B cell (primary cell): Measurements from ENCODE around the gene LDHAL6A. TPM values are rescaled to one million over a fixed set of nuclear protein-coding genes. Genes with fewer than 3 reads are reported as not detected.

Source experiments
- ATAC-seq: fragments of 200-7000 bp; cut with Tn5 transposase; one replicate; pipeline ENCODE4 v1.10.0; 2021; ENCODE audit warnings: low read depth, mild to moderate bottlenecking, moderate number of reproducible peaks, moderate library complexity
- CTCF ChIA-PET: fragments of 350-600 bp; sonication (Branson Sonifier 250); formaldehyde crosslinking; loops from one replicate; lab custom pipeline; 2021; ENCODE audit warnings: antibody characterized with exemption, inconsistent platforms; lab: Charles Lee
- POLR2A ChIA-PET: fragments of 350-600 bp; sonication (Branson Sonifier 250); formaldehyde crosslinking; loops from one replicate; lab custom pipeline; 2021; ENCODE audit warnings: antibody characterized with exemption; lab: Charles Lee
- DNase-seq: peaks from one replicate; pipeline ENCODE4 v3.0.0; 2013
- H2AFZ ChIP-seq: 2 replicates; pipeline ENCODE4 v1.6.1; 2012; ENCODE audit warnings: mild to moderate bottlenecking, low read depth, low read length; ENCODE audit not compliant: insufficient read depth, poor library complexity, severe bottlenecking
- H3K27ac ChIP-seq, 2 donors: 1 replicate in 1 of 2; 2 replicates in 1 of 2; pipeline ENCODE4 v1.5.1; 2012 to 2013; ENCODE audit warnings: low read length in 2 of 2, mild to moderate bottlenecking in 2 of 2, moderate library complexity in 1 of 2
- H3K27me3 ChIP-seq, 4 experiments: fragments of 200-600 bp in 1 of 4; sonication (generic) in 1 of 4; replicated peaks in 1 of 4; 1 replicate in 2 of 4; 2 replicates in 2 of 4; pipeline versions ENCODE4 v1.6.1 to v1.7.0; 2013 to 2016; ENCODE audit warnings: low read length in 3 of 4, mild to moderate bottlenecking in 2 of 4, mixed read lengths in 1 of 4, moderate library complexity in 1 of 4; ENCODE audit not compliant: insufficient read depth in 4 of 4, control insufficient read depth in 3 of 4; ENCODE audit errors: control extremely low read depth in 1 of 4
- H3K36me3 ChIP-seq, 2 experiments: replicated peaks in 1 of 2; 1 replicate in 1 of 2; 2 replicates in 1 of 2; pipeline versions ENCODE4 v1.6.1 to v1.7.1; 2013; ENCODE audit warnings: low read length in 1 of 2; ENCODE audit not compliant: insufficient read depth in 2 of 2, control insufficient read depth in 1 of 2; ENCODE audit errors: control extremely low read depth in 1 of 2, extremely low read depth in 1 of 2
- H3K4me1 ChIP-seq, 2 donors: fragments of 200-600 bp in 1 of 2; sonication (generic) in 1 of 2; 1 replicate in 1 of 2; 2 replicates in 1 of 2; pipeline versions ENCODE4 v1.5.1 to v1.6.1; 2013 to 2017; ENCODE audit warnings: low read length in 2 of 2; ENCODE audit not compliant: control insufficient read depth in 2 of 2, insufficient read depth in 2 of 2
- H3K4me2 ChIP-seq: replicated peaks from 2 replicates; pipeline ENCODE3; 2012; ENCODE audit warnings: mild to moderate bottlenecking, low read depth, low read length; ENCODE audit not compliant: poor library complexity, severe bottlenecking
- H3K4me3 ChIP-seq, 5 experiments: fragments of 200-600 bp in 1 of 5; sonication (generic) in 1 of 5; 1 replicate in 3 of 5; 2 replicates in 2 of 5; pipeline versions ENCODE4 v1.5.1 to v1.7.0; 2011 to 2016; ENCODE audit warnings: low read length in 4 of 5, mild to moderate bottlenecking in 4 of 5, low read depth in 2 of 5, control low read depth in 1 of 5, moderate library complexity in 1 of 5; ENCODE audit not compliant: insufficient read depth in 1 of 5; ENCODE audit errors: control extremely low read depth in 1 of 5, extremely low read depth in 1 of 5
- H3K79me2 ChIP-seq: fragments of 200-600 bp; sonication (generic); one replicate; pipeline ENCODE4 v1.6.0; 2016; ENCODE audit warnings: low read length; ENCODE audit not compliant: control insufficient read depth, insufficient read depth
- H3K9ac ChIP-seq: fragments of 200-600 bp; sonication (generic); 2 replicates; pipeline ENCODE4 v1.6.1; 2017; ENCODE audit warnings: mild to moderate bottlenecking, low read length, moderate library complexity
- H3K9me3 ChIP-seq, 3 donors: one replicate each; pipeline versions ENCODE4 v1.6.1 to v1.7.1; 2013; ENCODE audit warnings: low read length in 2 of 3; ENCODE audit not compliant: control insufficient read depth in 2 of 3, insufficient read depth in 1 of 3; ENCODE audit errors: control extremely low read depth in 1 of 3
- H4K20me1 ChIP-seq: 2 replicates; pipeline ENCODE4 v1.6.0; 2012; ENCODE audit warnings: mild to moderate bottlenecking, low read length; ENCODE audit not compliant: insufficient read depth, control insufficient read depth, poor library complexity, severe bottlenecking
- H3K27ac Mint-ChIP-seq: one replicate; pipeline ENCODE4 v1.8.0; 2021; ENCODE audit warnings: mixed read lengths
- H3K27me3 Mint-ChIP-seq: one replicate; pipeline ENCODE4 v1.8.0; 2021; ENCODE audit warnings: mixed read lengths
- H3K4me1 Mint-ChIP-seq: one replicate; pipeline ENCODE4 v1.8.0; 2021; ENCODE audit warnings: mixed read lengths
- H3K4me3 Mint-ChIP-seq: one replicate; pipeline ENCODE4 v1.8.0; 2021; ENCODE audit warnings: mixed read lengths
- H3K9me3 Mint-ChIP-seq: one replicate; pipeline ENCODE4 v1.8.0; 2022; ENCODE audit warnings: mixed read lengths; ENCODE audit not compliant: insufficient read depth
- CTCF ChIP-seq: fragments of 200-600 bp; IDR thresholded peaks from one replicate; pipeline ENCODE4 v1.8.0; 2022; ENCODE audit warnings: antibody characterized with exemption, mild to moderate bottlenecking
- EZH2 ChIP-seq: IDR thresholded peaks from 2 replicates; pipeline ENCODE4 v1.6.1; 2012; ENCODE audit warnings: borderline replicate concordance, low read depth, mild to moderate bottlenecking, moderate library complexity, low read length; ENCODE audit not compliant: insufficient read depth, poor library complexity, severe bottlenecking
- WGBS: methylation state at CpG from one replicate; pipeline ENCODE4 v1.1.5; 2013; ENCODE audit warnings: missing lambda C conversion rate; ENCODE audit not compliant: insufficient coverage; 5-methylcytosine and 5-hydroxymethylcytosine counted together
- intact Hi-C: fragments of 100-400 bp; cut with micrococcal nuclease; formaldehyde crosslinking; loops from one replicate; pipeline ENCODE4 v1.10.0; 2022
- polyA plus RNA-seq: library from polyadenylated mRNA; depleted of rRNA; stranded (reverse); fragments of >200 nt; gene quantifications from 2 replicates; pipeline ENCODE4 v1.2.3, GENCODE V29; 2012
- total RNA-seq, 2 donors: library from RNA; stranded (reverse); fragments of 120-200 nt in 1 of 2; gene quantifications; 1 replicate in 1 of 2; 2 replicates in 1 of 2; pipeline versions ENCODE4 v1.2.3 to v1.2.4, GENCODE V29; 2013 to 2022

LDHAL6A gene
- total and polyA plus RNA-seq, 2 donors (not counting 1 experiment from before 2014, with no cell fraction given) = 0.12 to 0.27 TPM

- WGBS = 93% methylated on average over 3 of the region's 9 CpGs
- no peak overlapping the region for H3K9ac ChIP-seq
- Mint-ChIP-seq H3K4me3 (no peak overlapping the region), H3K27me3 (no peaks in the 10 kb centered on the region), H3K27ac (no peak overlapping the region), H3K9me3 (no peaks in the 10 kb centered on the region), H3K4me1 (no peaks in the 10 kb centered on the region)
- no peak overlapping the region for H3K4me2 ChIP-seq
- TF ChIP-seq CTCF (no peak), EZH2 (no peak)
- no peak overlapping the region for H3K4me3 ChIP-seq
- ATAC-seq = no peak
- ChIA-PET CTCF (no interaction called here), POLR2A (interaction anchor here (1.3 kb wide), 1 partner anchor 13 kb away, joined by 4 read pairs; no protein-coding TSS in a partner anchor)
- H3K79me2 ChIP-seq = no peaks in the 10 kb centered on the region
- no peak overlapping the region for H3K27ac ChIP-seq
- no peaks in the 10 kb centered on the region for H4K20me1 ChIP-seq
- H2AFZ ChIP-seq = no peak overlapping the region
- H3K4me1 ChIP-seq = no peaks in the 10 kb centered on the region
- peaks cover 0 to 6% (median 0%) of the 10 kb centered on the region in 3 donors for H3K9me3 ChIP-seq
- no peak for DNase-seq
- no peaks in the 10 kb centered on the region for H3K27me3 ChIP-seq
- peaks cover 2 to 38% of the 10 kb centered on the region in 2 experiments for H3K36me3 ChIP-seq
- intact Hi-C loops = no loop called here
Observed at GRCh38 chr11:18408558-18409291, 46.9 kb upstream of the LDHAL6A start.

GRCh38 chr11:18416459-18416858 lies 39.2 kb upstream of the LDHAL6A start:
- H4K20me1 ChIP-seq = no peaks in the 10 kb centered on the region
- no peaks in the 10 kb centered on the region for H3K9me3 Mint-ChIP-seq
- H3K4me1 ChIP-seq = no peaks in the 10 kb centered on the region
- DNase-seq (no peak), ATAC-seq (no peak)
- H3K4me2 ChIP-seq = no peak overlapping the region
- H3K27ac ChIP-seq = no peak overlapping the region
- TF ChIP-seq CTCF (no peak), EZH2 (no peak)
- H3K27ac Mint-ChIP-seq = no peak overlapping the region
- H3K27me3 Mint-ChIP-seq = no peaks in the 10 kb centered on the region
- H3K4me3 Mint-ChIP-seq = no peak overlapping the region
- no peaks in the 10 kb centered on the region for H3K4me1 Mint-ChIP-seq
- no peaks in the 10 kb centered on the region for H3K27me3 ChIP-seq
- POLR2A ChIA-PET = no interaction called here
- intact Hi-C loops = no loop called here
- no peak overlapping the region for H3K4me3 ChIP-seq
- CTCF ChIA-PET = no interaction called here
- H2AFZ ChIP-seq = no peak overlapping the region
- 100% methylated on average over 1 of the region's 3 CpGs for WGBS
- H3K9me3 ChIP-seq = peaks cover 0 to 6% (median 0%) of the 10 kb centered on the region in 3 donors
- H3K36me3 ChIP-seq = no peaks in the 10 kb centered on the region
- H3K9ac ChIP-seq = no peak overlapping the region
- H3K79me2 ChIP-seq = no peaks in the 10 kb centered on the region
